ENCODE measurements around the gene FNDC10. TPM values are rescaled to one million over a fixed set of nuclear protein-coding genes. Genes with fewer than 3 reads are reported as not detected.

Gene FNDC10
- total and polyA plus RNA-seq, 10 of the 15 experiments (the other 5 are each of a cell fraction or from before 2014, with no cell fraction given) = 0.05 to 1.3 (median 0.25) TPM; not detected in 4

GRCh38 chr1:1550087-1550486 lies 49.8 kb downstream of the FNDC10 start (continued):
- TF ChIP-seq ZNF687 (IDR thresholded peaks at IDR 0.05) = no peak
- no peak for TF ChIP-seq SMARCA5 (IDR thresholded peaks at IDR 0.05)

GRCh38 chr1:1548591-1548990 lies 51.3 kb downstream of the FNDC10 start:
- Histone ChIP-seq H3K9ac (ENCODE audit: control insufficient read depth, insufficient read depth, low read length) (no peak overlapping the region), H3K27ac (ENCODE audit: control insufficient read depth, insufficient read depth) (no peak overlapping the region), H3K27me3 (replicated peaks in 1 of 2; ENCODE audit: control insufficient read depth in 2 of 2, insufficient read depth in 2 of 2, low read length in 1 of 2) (no peaks in the 10 kb centered on the region), H2AFZ (ENCODE audit: control insufficient read depth, low read depth, low read length) (no peak overlapping the region), H3K4me1 (ENCODE audit: control insufficient read depth, insufficient read depth, low read length) (no peaks in the 10 kb centered on the region), H4K20me1 (ENCODE audit: control insufficient read depth, insufficient read depth) (no peaks in the 10 kb centered on the region), H3K4me2 (ENCODE audit: control insufficient read depth, insufficient read depth) (no peak overlapping the region), H3K79me2 (ENCODE audit: control insufficient read depth, insufficient read depth, low read length) (no peaks in the 10 kb centered on the region), H3K4me3 (no peak overlapping the region), H3K9me3 (replicated peaks; ENCODE audit: control insufficient read depth, insufficient read depth, low read length) (no peaks in the 10 kb centered on the region), H3K36me3 (ENCODE audit: control insufficient read depth in 2 of 2, insufficient read depth in 2 of 2, low read length in 1 of 2) (no peaks in the 10 kb centered on the region; a peak in 1 of 4 replicates)
- ChIA-PET POLR2A (no interaction called here), RAD21 (ENCODE audit: unreplicated experiment) (no interaction called here), CTCF (no interaction called here), SMC1A (ENCODE audit: uncharacterized antibody, unreplicated experiment) (no interaction called here)
- intact Hi-C loops (cut with micrococcal nuclease; ENCODE audit: unreplicated experiment) = no loop called here
- no TSS peak for BruUV-seq (replicated peaks)
- in situ Hi-C loops (cut with MboI) = no loop called here
- DNase-seq (ENCODE audit: low read depth, low spot score) (no peak), FAIRE-seq (no peak), ATAC-seq (no peak)
- WGBS (ENCODE audit: insufficient coverage, insufficient replicate concordance, low lambda C conversion rate, missing lambda C conversion rate) = 91% methylated on average over 14 of the region's 14 CpGs
- TF ChIP-seq CHD4 (IDR thresholded peaks at IDR 0.05) = no peak
- TF ChIP-seq SKIL (IDR thresholded peaks at IDR 0.05; ENCODE audit: low read depth, poor library complexity, severe bottlenecking) = no peak
- TF ChIP-seq ZNF687 (IDR thresholded peaks at IDR 0.05) = no peak
- no peak for TF ChIP-seq NFYA (IDR thresholded peaks at IDR 0.05; ENCODE audit: borderline replicate concordance, low read depth, low read length)
- TF ChIP-seq CREB1 (IDR thresholded peaks at IDR 0.05; ENCODE audit: low read depth) = no peak
- no peak for TF ChIP-seq ETV6 (conservative IDR thresholded peaks at IDR 0.05 in 1 of 2, IDR thresholded peaks at IDR 0.05 in 1 of 2; ENCODE audit: borderline replicate concordance in 1 of 2, low read depth in 1 of 2)
- TF ChIP-seq RCOR1 (conservative IDR thresholded peaks at IDR 0.05; ENCODE audit: low read depth, low read length) = no peak
- no peak for TF ChIP-seq PML (IDR thresholded peaks at IDR 0.05; ENCODE audit: low read length)
- no peak for TF ChIP-seq RFX5 (IDR thresholded peaks at IDR 0.05; ENCODE audit: low read depth, low read length)
